ENCODE data around the gene TMEM120A. TPM values are rescaled to one million over a fixed set of nuclear protein-coding genes. Genes with fewer than 3 reads are reported as not detected.

Gene TMEM120A
- total RNA-seq, 1 donor from 2014 or later = 26.4 TPM

DNA sequence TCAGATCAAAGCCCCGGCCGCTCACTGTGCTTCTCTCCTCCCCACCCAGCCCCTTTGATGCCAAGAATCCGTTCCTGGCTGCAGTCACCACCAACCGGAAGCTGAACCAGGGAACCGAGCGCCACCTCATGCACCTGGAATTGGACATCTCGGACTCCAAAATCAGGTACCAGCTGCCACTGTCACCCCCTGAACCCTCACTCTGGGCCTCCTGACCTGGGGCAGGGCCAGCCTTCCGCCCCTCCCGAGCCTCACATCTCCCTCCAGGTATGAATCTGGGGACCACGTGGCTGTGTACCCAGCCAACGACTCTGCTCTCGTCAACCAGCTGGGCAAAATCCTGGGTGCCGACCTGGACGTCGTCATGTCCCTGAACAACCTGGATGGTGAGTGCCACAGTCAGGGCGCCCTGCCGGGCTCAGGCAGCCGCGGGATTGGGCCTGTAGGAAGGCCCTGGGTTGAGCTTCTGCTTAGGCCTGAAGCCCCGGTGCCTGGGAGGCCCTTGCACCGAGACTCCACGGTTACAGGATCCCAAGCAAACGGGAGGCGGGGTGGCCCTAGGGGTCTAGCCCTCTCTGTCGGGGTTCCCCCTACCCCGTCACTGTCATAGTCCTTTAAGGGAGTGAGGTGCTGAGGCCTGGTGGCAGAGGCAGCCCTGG, 10.8 kb downstream of the TMEM120A start:
- Mint-ChIP-seq H3K36me3 (ENCODE audit: unreplicated experiment) (no peaks in the 10 kb centered on the region), H3K27ac (ENCODE audit: unreplicated experiment) (no peak overlapping the region)

DNA sequence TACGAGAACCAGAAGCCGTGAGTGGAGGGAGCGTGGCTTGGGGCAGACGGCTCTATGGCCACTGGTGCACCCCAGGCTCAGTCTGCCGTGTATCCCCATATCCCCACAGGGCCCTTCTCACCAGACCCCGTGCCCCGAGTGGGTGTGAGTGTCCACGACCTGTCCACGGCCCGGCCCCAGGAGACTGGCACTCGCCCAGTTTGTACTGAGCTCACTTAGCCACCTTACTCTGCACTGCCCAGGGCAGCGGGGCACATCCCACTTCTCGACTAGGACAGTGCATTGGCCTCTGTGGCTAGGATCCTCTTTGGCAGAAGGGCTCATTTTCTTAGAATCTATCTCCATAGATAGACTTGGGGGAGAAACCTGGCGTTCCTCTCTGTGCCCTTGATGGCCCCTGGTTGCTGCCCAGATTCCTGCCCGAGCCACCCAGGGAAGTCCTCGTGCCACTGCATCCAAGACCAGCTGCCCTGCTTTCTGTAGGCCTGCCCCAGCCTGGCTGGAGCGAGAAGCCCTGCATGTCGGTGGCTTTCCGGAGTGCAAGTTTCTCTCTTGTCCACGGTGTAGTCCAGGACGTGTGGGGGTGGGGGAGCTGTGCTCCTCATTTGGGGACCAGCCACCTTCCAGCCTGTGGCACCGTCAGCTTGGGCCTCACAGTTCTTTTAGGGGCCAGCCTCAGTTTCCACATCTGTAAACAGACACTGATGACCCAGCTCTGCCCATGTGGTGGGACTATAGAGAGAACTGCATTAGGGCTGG, 11.9 kb downstream of the TMEM120A start:
- no peak for DNase-seq
- no peak overlapping the region for H3K27ac Mint-ChIP-seq (ENCODE audit: unreplicated experiment)
- H3K4me3 Mint-ChIP-seq (ENCODE audit: unreplicated experiment) = no peak overlapping the region
- H3K4me1 Mint-ChIP-seq (ENCODE audit: low read depth, unreplicated experiment) = peaks cover 3% of the 10 kb centered on the region
- TF ChIP-seq, protein P1, sequence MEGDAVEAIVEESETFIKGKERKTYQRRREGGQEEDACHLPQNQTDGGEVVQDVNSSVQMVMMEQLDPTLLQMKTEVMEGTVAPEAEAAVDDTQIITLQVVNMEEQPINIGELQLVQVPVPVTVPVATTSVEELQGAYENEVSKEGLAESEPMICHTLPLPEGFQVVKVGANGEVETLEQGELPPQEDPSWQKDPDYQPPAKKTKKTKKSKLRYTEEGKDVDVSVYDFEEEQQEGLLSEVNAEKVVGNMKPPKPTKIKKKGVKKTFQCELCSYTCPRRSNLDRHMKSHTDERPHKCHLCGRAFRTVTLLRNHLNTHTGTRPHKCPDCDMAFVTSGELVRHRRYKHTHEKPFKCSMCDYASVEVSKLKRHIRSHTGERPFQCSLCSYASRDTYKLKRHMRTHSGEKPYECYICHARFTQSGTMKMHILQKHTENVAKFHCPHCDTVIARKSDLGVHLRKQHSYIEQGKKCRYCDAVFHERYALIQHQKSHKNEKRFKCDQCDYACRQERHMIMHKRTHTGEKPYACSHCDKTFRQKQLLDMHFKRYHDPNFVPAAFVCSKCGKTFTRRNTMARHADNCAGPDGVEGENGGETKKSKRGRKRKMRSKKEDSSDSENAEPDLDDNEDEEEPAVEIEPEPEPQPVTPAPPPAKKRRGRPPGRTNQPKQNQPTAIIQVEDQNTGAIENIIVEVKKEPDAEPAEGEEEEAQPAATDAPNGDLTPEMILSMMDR (IDR thresholded peaks at IDR 0.05; ENCODE audit: partially characterized antibody, unreplicated experiment) = no peak
- H3K36me3 Mint-ChIP-seq (ENCODE audit: unreplicated experiment) = no peaks in the 10 kb centered on the region
- peaks cover 3% of the 10 kb centered on the region for H3K9me3 Mint-ChIP-seq (ENCODE audit: unreplicated experiment)
- H3K27me3 Mint-ChIP-seq (ENCODE audit: unreplicated experiment) = peaks cover 1% of the 10 kb centered on the region

More for the DNA sequence above, 10.8 kb downstream of the TMEM120A start:
- Mint-ChIP-seq H3K4me1 (ENCODE audit: low read depth, unreplicated experiment) (peaks cover 1% of the 10 kb centered on the region), H3K9me3 (ENCODE audit: unreplicated experiment) (peaks cover 3% of the 10 kb centered on the region), H3K27me3 (ENCODE audit: unreplicated experiment) (peaks cover 1% of the 10 kb centered on the region), H3K4me3 (ENCODE audit: unreplicated experiment) (no peak overlapping the region)
- TF ChIP-seq, protein P1 (IDR thresholded peaks at IDR 0.05; ENCODE audit: partially characterized antibody, unreplicated experiment) = no peak
- DNase-seq = no peak

DNA sequence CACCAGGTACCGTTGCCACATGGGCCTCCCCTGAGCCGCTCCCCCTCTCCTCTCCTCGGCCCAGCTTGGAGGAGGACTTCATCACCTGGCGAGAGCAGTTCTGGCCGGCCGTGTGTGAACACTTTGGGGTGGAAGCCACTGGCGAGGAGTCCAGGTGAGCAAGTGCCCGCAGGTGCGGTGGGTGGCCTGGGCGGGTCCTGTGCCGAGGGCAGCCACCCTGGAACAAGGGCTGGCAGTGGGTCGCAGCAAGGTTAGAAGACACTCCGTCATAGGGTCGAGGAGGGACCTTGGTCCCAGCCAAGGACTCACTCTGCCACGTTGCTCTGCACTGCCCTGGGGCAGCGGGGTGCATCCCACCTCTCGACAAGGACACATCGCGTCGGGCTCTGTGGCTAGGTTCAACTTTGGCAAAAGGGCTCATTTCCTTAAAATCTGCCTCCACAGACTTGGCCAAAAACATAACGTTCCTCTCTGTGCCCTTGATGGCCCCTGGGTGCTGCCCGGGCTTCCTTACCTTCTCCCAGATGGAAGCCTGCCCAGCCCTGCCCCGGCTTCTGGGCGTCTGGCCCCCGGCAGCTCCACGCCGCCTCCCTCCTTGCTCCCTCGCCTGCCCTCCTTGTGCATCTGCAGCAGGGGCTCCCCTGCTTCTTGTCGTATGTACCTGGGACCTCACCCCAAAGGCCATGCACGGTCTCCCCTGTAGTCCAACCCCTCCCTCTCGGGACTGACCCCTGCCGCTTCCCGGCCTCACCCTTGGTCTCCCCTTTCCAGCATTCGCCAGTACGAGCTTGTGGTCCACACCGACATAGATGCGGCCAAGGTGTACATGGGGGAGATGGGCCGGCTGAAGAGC, 12.7 kb downstream of the TMEM120A start:
- Mint-ChIP-seq H3K9me3 (ENCODE audit: unreplicated experiment) (peaks cover 3% of the 10 kb centered on the region), H3K4me3 (ENCODE audit: unreplicated experiment) (no peak overlapping the region), H3K27me3 (ENCODE audit: unreplicated experiment) (peaks cover 1% of the 10 kb centered on the region), H3K36me3 (ENCODE audit: unreplicated experiment) (no peaks in the 10 kb centered on the region), H3K4me1 (ENCODE audit: low read depth, unreplicated experiment) (peaks cover 3% of the 10 kb centered on the region), H3K27ac (ENCODE audit: unreplicated experiment) (no peak overlapping the region)
- TF ChIP-seq, protein P1 (IDR thresholded peaks at IDR 0.05; ENCODE audit: partially characterized antibody, unreplicated experiment) = no peak
- DNase-seq = no peak

DNA sequence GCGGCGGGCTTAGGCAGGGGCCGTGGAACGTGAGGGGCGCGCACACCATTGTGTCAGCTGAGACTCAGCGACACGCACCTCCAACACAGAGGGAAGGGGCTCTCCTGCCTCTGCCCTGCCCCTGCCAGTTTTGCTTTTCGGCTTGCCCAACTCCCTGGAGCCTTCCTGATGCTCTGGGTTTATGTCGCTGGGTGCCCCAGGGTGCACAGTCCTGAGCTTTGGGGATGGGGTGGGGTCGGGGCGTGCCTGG, 13.3 kb downstream of the TMEM120A start:
- H3K9me3 Mint-ChIP-seq (ENCODE audit: unreplicated experiment) = peaks cover 3% of the 10 kb centered on the region
- no peak overlapping the region for H3K4me3 Mint-ChIP-seq (ENCODE audit: unreplicated experiment)
- TF ChIP-seq, protein P1 (IDR thresholded peaks at IDR 0.05; ENCODE audit: partially characterized antibody, unreplicated experiment) = no peak
- no peak for DNase-seq
- no peaks in the 10 kb centered on the region for H3K36me3 Mint-ChIP-seq (ENCODE audit: unreplicated experiment)
- H3K4me1 Mint-ChIP-seq (ENCODE audit: low read depth, unreplicated experiment) = peaks cover 3% of the 10 kb centered on the region
- H3K27me3 Mint-ChIP-seq (ENCODE audit: unreplicated experiment) = peaks cover 1% of the 10 kb centered on the region
- H3K27ac Mint-ChIP-seq (ENCODE audit: unreplicated experiment) = no peak overlapping the region
